Skeletal muscle satellite cell (primary cell): ENCODE results near the gene ADM5.

Experiments used
- H3K27me3 ChIP-seq: 2 replicates; pipeline ENCODE4 v1.7.0; 2013; ENCODE audit warnings: low read length; ENCODE audit not compliant: control insufficient read depth, insufficient read depth
- H3K36me3 ChIP-seq: 2 replicates; pipeline ENCODE4 v1.7.0; 2013; ENCODE audit warnings: mild to moderate bottlenecking, control low read depth, low read length; ENCODE audit not compliant: insufficient read depth
- H3K4me1 ChIP-seq: 2 replicates; pipeline ENCODE4 v1.7.0; 2013; ENCODE audit warnings: low read length; ENCODE audit not compliant: control insufficient read depth, insufficient read depth
- H3K4me2 ChIP-seq: 2 replicates; pipeline ENCODE4 v1.7.0; 2013; ENCODE audit warnings: mild to moderate bottlenecking, low read length
- H3K4me3 ChIP-seq: 2 replicates; pipeline ENCODE4 v1.7.0; 2013; ENCODE audit warnings: low read length
- H3K9ac ChIP-seq: 2 replicates; pipeline ENCODE4 v1.7.0; 2013; ENCODE audit warnings: mild to moderate bottlenecking, low read depth, low read length, moderate library complexity
- H3K9me3 ChIP-seq: replicated peaks from 2 replicates; pipeline ENCODE4 v1.7.0; 2013; ENCODE audit warnings: mild to moderate bottlenecking, control low read depth, low read length

ADM5 gene

GRCh38 chr19:49651820-49652550 is 37.4 kb upstream of the ADM5 start:
- no peak overlapping the region for H3K9ac ChIP-seq
- no peaks in the 10 kb centered on the region for H3K9me3 ChIP-seq
- H3K27me3 ChIP-seq: no peaks in the 10 kb centered on the region
- no peaks in the 10 kb centered on the region for H3K4me1 ChIP-seq
- H3K36me3 ChIP-seq: peaks cover 65% of the 10 kb centered on the region
- H3K4me3 ChIP-seq: no peak overlapping the region
- H3K4me2 ChIP-seq: no peak overlapping the region

- Histone ChIP-seq H3K9ac (no peak overlapping the region), H3K36me3 (peaks cover 66% of the 10 kb centered on the region), H3K4me3 (no peak overlapping the region), H3K4me2 (no peak overlapping the region), H3K4me1 (no peaks in the 10 kb centered on the region), H3K27me3 (no peaks in the 10 kb centered on the region), H3K9me3 (no peaks in the 10 kb centered on the region)
Observed at GRCh38 chr19:49652551-49653465, 36.6 kb upstream of the ADM5 start.

- peaks cover 71% of the 10 kb centered on the region for H3K36me3 ChIP-seq
- no peaks in the 10 kb centered on the region for H3K9me3 ChIP-seq
- no peak overlapping the region for H3K4me3 ChIP-seq
- H3K4me2 ChIP-seq: no peak overlapping the region
- H3K9ac ChIP-seq: no peak overlapping the region
- no peaks in the 10 kb centered on the region for H3K4me1 ChIP-seq
- H3K27me3 ChIP-seq: no peaks in the 10 kb centered on the region
Observed at GRCh38 chr19:49653466-49653806, 36.0 kb upstream of the ADM5 start.

GRCh38 chr19:49654581-49654980 is 34.8 kb upstream of the ADM5 start:
- H3K27me3 ChIP-seq: no peaks in the 10 kb centered on the region
- no peak overlapping the region for H3K4me2 ChIP-seq
- H3K36me3 ChIP-seq: peaks cover 75% of the 10 kb centered on the region
- no peak overlapping the region for H3K4me3 ChIP-seq
- H3K9ac ChIP-seq: no peak overlapping the region
- no peaks in the 10 kb centered on the region for H3K9me3 ChIP-seq
- no peaks in the 10 kb centered on the region for H3K4me1 ChIP-seq

GRCh38 chr19:49655570-49656455 is 33.6 kb upstream of the ADM5 start:
- Histone ChIP-seq H3K27me3 (no peaks in the 10 kb centered on the region), H3K4me1 (no peaks in the 10 kb centered on the region), H3K36me3 (peaks cover 77% of the 10 kb centered on the region), H3K4me2 (no peak overlapping the region), H3K9ac (no peak overlapping the region), H3K9me3 (no peaks in the 10 kb centered on the region), H3K4me3 (no peak overlapping the region)

- Histone ChIP-seq H3K9ac (no peak overlapping the region), H3K4me1 (no peaks in the 10 kb centered on the region), H3K4me2 (no peak overlapping the region), H3K36me3 (peaks cover 81% of the 10 kb centered on the region), H3K4me3 (no peak overlapping the region), H3K27me3 (no peaks in the 10 kb centered on the region), H3K9me3 (no peaks in the 10 kb centered on the region)
Observed at GRCh38 chr19:49656456-49657109, 32.8 kb upstream of the ADM5 start.

GRCh38 chr19:49657493-49658138 is 31.8 kb upstream of the ADM5 start:
- H3K4me2 ChIP-seq: no peak overlapping the region
- no peak overlapping the region for H3K4me3 ChIP-seq
- no peaks in the 10 kb centered on the region for H3K27me3 ChIP-seq
- H3K9me3 ChIP-seq: no peaks in the 10 kb centered on the region
- H3K9ac ChIP-seq: no peak overlapping the region
- peaks cover 86% of the 10 kb centered on the region for H3K36me3 ChIP-seq
- H3K4me1 ChIP-seq: no peaks in the 10 kb centered on the region

GRCh38 chr19:49658139-49658517 is 31.3 kb upstream of the ADM5 start:
- H3K4me3 ChIP-seq: no peak overlapping the region
- H3K27me3 ChIP-seq: no peaks in the 10 kb centered on the region
- H3K9ac ChIP-seq: no peak overlapping the region

GRCh38 chr19:49658566-49659442 is 30.6 kb upstream of the ADM5 start:
- H3K4me2 ChIP-seq: no peak overlapping the region
- no peak overlapping the region for H3K4me3 ChIP-seq
- peaks cover under 1% of the 10 kb centered on the region for H3K4me1 ChIP-seq
- H3K27me3 ChIP-seq: no peaks in the 10 kb centered on the region
- peaks cover 83% of the 10 kb centered on the region for H3K36me3 ChIP-seq
- H3K9ac ChIP-seq: no peak overlapping the region
- no peaks in the 10 kb centered on the region for H3K9me3 ChIP-seq

More at GRCh38 chr19:49658139-49658517, 31.3 kb upstream of the ADM5 start:
- Histone ChIP-seq H3K4me1 (no peaks in the 10 kb centered on the region), H3K9me3 (no peaks in the 10 kb centered on the region), H3K36me3 (peaks cover 87% of the 10 kb centered on the region), H3K4me2 (no peak overlapping the region)
